Eye (tissue), 1 donor: ENCODE measurements around the gene PRKCD.

Experiments
- DNase-seq: peaks from one replicate; pipeline ENCODE4 v3.0.0-alpha.2; 2015

PRKCD gene

DNA sequence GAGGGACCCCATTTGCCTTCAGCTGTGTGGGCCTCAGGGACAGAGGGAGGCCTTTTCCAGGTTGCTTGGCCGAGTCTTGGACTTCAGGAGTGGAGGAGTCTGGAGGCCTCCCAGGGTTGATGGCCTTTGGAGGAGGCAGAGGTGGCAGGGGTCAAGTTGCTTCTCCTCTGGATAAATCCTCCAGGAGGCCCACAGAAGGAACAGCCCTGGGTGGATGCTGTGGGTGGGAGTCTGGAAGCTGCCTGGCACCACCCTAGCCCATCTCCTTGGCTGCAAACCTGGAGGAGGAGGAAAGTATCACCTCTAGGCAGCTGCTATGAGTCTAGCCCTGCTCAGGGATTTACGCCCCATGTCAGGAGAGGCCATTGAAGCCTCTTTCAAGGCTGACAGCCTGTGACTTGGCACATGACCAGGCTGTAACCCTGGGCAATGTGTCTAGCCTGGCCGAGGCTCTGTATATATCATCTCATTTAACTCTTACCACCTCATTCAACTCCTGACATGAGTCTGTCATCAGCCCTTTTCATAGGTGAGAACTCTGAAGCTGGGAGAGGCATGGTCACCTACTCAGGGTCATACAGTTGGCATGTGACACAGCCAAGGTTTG lies 2.9 kb upstream of the PRKCD start:
- DNase-seq, result no peak

DNA sequence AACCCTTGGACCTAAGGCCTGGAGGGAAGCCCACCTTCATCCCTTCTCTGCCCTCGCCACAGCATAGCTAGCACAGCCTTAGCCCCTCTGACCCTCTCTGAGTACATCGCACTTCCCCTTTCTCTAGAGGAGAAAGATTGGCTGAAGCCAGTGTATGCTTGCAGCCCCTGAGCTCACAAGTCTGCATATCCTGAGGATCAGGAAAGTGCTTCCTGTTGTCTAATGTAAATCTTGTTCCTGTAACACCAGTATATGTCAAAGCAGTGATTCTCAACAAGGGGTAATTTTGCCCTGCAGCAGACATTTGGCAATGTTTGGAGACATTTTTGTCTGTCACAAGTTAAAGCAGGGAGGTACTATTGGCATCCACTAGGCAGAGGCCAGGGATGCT lies 2.2 kb upstream of the PRKCD start:
- DNase-seq, result no peak

DNA sequence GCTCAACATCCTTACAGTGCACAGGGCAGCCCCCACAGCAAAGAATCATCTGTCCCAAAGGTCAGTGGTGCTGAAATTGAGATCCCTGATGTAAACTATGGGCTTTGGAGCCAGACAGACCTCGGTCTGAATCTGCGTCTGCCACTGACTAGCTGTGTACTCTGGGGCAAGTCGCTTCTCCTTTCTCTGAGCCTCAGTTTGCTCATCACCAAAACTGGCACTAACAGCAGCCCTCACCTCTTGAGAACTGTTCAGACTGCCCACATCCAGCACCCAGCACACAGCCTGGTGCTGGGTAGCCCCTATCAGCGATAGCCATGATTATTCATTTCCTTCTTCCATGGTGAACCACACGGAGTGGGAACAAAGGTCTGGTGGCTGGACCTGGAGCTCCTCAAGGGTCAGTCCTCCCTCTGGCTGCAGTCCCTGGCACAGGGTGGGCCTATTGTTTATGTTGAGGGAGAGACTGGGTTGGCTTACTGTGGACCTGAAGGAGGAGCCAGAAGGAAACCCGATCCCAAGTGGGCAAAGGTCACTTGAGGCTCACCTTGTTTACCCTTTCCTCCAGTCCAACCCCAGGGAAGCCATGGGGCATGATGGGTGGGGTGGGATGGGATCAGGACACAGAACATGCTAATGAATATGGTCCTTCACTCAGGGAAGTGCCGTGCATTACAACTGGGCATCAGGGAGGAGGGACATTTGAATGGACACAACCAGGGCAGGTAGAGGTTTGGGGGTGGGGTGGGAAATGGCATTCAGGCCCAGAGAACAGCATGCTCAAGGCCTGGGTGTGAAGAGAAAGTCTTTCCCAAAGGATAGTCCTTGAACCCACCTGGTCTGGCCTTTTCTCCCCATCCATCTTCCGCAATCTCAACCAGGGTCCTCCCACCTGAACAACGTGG lies 1.6 kb upstream of the PRKCD start:
- DNase-seq, result peak; percentile 7

DNA sequence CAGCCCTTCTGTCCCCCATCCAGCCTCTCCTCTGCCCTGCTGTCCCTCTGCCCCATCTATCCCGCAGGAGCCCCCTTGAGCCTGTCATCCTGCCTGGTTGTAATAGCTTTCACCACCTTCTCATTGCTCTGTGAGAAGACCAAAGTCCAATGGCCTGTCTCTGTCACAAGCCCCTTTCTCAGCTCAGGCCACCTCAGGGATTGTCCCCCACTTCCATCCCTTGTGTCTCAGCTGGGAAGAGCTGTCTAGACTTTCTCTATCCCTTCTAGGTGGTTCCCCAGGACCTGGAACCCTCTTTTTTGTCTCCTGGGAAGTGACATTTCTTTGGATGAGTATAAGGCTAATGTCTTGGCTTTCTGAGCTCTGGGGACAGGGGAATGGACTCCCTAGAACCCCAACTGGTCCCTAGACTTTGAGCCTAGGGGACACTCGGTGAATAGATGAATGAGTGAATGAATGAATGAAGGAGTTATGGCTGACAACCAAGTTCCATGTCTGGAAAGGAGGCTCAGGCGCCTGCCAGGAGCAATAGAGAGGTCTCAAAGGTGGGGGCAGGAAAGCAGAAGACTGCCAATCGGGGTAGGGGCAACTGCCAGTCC lies 849 bp upstream of the PRKCD start:
- no peak for DNase-seq

DNA sequence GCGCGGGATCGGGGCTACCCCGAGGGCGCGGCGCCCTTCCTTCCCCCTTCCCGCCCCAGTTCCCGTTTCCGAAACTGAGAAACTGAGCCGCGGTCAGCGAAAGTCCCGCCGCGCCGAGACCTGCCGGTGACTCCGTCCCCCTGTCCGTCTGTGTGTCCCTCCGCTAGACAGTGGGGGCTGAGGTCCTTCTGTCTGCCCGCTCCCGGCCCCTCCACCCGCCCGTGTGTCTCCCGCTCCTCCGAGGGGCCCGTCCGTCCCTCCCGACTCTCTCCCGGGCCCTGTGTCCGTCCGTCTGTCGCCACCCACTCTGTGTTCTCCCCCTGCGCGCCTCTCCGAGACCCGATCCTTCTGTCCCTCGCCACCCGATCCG lies 426 bp downstream of the PRKCD start:
- peak; percentile 62 for DNase-seq

DNA sequence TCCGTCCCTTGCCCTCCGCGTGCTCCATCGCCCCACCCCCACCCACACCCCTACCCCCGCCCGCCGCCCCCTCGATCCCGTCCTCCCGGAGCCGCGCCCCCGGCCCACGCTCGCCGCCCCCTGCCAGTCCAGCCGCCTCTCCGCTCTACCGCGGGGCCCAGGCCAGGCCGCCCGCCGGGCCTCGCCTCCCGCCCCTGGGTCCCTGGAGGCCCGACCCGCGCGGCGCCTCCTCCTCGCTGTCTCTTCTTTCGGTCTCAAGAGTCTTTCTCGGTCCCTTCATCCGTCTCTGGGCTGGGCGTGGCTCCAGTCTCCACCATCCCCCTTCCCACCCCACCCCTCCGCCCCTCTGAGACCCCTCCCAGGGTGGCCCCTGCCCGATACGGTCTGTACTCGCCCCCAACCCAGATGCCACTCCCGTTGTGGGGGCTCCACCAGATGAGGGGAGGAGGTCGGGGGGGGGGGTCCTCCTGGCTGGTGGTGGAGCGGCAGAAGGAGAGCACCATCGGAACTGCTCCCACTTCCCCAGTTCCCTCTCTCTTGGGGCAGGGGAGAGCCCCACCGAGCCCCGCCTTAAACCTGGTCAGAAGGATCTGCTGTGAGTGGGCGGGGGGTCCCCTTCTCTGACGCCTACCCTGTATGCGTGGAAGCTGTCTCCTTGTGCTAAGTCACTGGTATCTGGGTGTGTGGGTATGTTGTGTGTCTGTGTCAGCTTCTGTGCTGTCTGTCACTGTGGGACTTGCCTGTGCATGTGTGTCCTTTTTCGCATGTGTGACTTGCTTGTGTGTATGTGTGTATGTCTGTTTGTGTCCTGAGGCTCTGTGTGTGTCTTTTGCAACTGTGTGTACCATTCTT lies 1.0 kb downstream of the PRKCD start:
- peak; percentile 59 for DNase-seq

DNA sequence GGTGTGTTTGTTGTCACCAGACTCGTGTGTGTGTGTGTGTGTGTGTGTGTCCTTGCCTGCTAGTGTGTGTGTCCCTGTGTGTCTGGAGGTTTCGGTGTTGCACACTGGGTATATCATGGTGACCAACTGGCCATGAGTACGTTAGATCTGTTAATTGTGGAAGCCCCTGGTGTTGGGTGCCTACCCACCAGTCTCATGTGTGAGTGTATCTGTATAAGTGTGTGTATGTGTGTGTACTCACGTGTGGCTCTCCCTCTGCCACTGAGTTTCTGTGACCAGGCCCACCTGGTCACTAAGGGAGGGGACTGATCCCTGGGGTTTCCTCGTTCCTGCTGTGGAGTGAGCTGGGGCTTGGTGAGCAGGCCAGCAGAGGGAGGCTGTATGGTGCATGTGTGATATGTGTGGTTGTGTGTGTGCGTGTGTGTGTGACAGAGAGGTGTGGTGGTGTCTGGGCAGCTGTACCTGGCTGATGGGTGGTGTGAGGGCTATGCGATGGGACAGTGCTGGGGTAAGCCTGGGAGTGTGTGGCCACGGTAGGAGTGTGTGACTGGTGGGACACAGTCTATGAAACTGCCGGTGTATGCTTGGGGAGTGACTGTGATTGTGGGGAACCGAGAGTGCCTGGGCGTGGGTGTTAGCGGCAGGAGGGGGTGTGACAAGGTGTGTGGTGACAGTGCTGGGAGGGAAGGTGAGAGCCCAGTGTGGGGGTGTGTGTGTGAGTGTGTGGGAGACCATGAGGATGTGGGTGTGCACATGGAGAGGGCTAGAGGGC lies 1.8 kb downstream of the PRKCD start:
- peak; percentile 15 for DNase-seq

DNA sequence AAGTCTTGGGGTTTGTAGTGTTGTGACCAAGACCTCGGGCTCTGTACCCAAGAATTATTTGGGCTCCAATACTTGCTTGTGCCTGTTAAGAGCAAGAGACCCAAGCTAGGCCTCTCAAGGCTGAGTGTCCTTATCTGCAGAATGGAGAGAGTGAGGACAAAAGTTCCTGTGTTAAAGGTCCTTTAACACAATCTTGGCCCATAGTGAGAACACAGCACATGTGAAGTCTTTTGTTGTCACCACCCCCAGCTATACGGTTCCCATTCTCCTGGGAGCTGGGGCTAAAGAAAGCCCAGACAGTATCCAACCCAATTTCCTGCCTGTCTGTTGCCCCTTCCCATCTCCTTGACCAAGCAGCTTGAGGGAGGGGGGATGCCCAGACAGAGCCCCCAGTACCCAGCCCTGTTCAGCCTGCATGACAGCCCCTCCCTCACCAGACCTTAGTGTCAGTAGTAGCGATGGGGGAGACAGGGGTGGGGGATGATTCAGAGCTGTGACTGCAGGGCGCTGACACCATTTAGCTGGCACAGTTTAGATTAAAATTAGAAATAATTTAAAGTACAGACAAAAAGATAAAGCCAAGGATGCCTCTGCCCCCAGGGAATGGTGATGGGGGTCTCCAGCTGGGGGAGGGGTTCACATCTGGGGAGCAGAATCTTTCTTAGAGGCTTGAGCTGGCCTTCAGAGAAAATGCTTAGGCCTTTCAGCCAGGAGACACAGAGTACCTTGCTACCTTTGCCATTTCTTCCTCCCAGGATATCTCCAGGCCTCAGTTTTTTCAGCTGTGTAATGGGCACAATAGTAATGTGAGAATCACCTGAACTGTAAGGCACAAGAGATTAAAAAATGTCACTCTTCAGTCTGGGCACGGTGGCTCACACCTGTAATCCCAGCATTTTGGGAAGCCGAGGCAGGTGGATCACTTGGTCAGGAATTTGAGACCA lies 2.7 kb downstream of the PRKCD start:
- peak; percentile 15 for DNase-seq

DNA sequence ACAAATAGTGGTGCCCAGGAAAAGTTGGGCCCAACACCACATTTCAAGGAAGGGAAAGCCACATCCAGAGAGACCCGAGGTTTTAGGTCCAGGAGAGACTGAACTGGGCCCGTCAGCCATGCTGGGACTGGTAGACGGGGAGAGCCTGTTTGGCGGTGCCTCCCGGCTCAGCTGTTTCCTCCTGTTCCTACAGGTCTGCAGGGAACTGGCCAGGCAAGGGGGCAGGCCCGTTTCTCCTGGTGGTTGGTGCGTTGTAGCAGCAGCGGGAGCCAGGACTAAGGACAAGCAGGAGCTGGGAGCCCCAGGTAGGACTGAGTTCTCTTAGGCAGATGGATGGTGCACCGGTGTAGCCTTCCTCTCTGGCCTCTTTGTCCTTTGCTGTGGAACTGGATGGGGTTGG lies 3.9 kb downstream of the PRKCD start:
- DNase-seq, result no peak

DNA sequence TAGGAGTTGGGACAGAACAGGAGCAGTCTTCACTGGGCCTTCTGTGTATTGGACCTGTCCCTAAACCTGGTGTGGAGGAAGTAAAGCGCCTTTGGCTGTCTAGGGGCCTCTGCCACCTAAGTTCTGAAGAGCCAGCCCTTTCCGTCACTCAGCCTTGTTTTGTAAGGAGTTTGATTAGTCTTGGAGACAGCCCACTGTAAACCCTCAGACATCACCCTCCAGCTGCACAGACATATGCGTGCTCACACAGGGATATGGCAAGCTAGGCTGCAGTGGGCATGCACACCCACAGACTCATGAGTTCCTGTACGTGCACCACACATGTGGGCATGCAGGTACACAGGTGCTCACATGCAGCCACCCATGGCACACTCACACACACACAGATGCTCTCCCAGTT lies 5.2 kb downstream of the PRKCD start:
- DNase-seq, result no peak

DNA sequence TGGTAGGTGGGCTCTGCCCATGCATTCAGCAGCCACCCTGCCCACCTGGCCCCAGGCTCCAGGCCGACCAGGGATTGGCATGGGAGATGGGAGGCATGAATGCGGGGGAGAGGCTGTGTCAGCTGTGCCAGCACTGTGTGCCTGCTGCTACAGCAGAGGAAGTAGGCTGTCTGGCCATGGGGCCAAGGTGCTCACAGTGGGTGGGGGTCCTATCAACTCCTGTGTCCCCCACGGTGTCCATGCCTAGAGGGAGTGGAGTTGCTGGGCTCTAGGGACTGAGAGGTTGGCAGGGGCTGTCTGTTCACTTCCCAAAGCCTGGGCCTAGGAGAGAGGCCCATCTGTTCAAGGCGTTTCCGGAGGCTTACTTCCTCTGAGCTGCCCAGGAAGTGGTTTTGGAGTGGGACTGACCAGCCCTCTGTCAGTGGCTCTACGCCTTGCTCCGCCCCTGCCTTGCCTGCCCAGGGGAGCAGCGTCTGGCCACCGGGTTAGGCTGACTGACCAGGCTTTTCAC lies 5.8 kb downstream of the PRKCD start:
- peak; percentile 5 for DNase-seq

DNA sequence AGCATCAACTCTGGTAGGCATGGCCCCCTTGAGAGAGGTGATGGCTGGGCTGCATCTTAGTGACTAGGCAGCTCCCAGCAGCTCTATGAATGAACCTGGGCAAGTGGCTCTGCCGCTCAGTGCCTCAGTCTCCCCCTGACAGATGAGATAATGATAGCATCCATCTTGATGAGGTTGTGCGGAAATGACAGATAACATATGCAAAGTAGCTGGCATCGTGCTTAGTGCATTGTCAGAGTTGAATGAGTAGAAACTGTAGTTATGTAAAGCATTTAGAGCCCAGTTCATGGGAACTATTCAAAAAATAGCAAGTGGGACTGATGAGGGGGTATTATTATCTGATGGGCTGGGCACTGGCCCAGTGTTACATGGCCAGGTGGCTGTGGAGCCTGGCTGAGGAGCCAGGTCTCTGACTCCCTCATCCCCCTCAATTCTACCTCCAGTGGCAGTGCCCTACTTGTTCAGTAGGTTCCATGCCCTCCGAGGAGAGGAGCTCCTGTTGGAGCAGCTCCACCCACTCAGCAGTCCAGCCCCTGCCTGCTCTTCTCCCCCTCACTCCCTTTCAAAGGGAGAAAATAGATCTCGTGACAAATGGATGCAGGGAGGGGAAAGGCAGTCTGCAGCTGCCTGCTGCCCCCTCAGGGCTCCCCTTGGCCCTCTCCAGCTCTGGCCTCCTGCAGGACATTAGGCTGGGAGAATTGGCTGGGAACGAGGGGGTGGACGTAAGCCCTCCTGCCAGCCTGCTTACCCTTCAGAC lies 6.6 kb downstream of the PRKCD start:
- peak; percentile 25 for DNase-seq

DNA sequence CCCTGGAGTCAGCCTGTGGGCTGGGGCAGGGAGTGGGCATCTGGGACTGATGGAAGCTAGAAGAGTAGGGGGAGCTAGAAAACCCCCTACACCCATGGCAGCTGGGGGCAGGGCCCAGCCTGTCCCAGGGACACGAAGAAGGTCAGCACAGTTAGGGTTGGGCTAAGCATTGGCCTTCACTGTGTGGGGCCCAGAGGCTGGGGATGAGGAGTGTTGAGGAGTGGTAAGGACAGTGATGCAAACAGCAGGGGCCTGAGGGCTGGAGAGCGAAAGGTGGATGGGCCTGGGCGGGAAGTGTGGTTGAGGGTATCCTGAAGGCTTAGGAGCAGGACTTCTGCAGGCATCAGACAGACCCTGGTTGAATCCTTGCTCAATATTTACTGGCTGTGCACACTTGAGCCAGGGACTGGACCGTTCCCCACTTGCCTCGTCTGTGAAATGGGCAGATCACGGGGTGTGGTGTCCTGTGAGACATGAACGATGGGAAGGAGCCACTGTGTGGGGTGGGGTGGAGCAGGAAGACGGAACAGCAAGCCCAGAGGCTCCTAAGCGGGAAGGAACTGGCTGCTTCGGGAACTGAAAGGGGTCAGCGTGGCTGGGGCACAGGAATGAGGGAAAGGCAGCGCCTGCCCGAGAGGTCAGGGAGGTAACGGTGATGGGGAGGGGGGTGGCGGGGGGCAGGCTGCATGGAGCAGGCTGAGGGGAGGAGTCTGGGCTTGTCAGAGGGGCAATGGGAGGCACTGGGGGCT lies 7.3 kb downstream of the PRKCD start:
- peak; percentile 7 for DNase-seq

DNA sequence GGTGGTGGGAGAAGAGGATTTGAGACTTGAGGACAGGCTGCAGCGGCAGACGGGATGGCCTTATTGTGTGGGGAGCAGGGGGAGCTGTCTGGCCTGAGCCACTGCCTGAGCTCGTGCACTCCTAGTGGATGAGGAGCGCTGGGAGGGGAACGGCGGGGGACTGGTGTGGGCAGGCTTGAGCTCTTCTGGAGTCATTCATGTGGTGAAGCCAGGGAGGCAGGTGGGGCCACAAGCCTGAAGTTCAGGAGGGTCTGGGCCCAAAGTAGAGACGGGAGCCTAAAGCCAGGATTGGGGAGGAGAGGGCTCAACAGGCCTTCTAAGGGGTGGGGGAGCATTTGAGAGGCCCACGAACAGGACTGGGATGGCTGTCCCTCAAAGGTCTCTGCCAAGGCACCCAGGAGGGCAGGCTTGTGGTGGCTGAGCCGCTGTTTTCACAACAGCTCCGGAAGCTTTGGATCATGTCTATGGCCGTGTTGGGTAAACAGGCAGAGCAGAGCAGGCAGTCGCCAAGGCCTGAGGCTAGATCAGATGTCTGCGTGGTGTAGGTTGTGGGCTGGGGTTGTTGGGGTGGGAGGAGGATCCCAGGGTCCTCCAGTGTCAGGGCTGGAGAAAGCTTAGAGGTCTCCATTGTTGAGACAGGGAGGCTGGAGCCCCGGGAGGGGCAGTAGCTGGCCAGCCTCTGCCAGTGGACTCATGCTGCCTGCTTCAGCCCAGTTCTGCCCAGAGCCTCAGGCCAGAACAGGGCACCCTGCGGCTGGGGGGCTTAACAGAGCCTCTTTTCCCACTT lies 8.2 kb downstream of the PRKCD start:
- DNase-seq, result peak; percentile 48

DNA sequence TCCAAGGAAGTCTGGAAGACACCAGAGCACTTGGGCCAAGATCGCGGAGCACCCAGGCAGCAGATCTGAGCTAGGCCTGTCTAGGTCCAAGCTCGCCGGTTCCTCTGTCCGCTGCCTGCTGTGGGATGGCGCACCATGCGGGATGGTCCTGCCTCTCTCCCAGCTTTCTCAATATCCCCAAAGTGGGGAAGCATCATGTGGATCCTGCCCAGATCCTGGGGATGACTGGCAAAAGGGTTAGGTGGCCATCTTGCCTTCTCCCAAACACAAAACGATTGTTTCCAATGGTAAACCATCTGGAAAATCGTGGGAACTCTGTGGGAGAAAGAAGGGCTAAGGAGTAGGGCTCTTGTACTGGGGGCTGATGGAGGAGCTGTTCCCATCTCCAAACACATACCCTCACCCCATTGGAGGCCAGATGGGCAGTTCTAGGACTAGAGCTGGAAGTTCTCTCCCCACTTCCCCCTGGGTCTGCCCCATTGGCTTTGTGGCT lies 8.9 kb downstream of the PRKCD start:
- no peak for DNase-seq

DNA sequence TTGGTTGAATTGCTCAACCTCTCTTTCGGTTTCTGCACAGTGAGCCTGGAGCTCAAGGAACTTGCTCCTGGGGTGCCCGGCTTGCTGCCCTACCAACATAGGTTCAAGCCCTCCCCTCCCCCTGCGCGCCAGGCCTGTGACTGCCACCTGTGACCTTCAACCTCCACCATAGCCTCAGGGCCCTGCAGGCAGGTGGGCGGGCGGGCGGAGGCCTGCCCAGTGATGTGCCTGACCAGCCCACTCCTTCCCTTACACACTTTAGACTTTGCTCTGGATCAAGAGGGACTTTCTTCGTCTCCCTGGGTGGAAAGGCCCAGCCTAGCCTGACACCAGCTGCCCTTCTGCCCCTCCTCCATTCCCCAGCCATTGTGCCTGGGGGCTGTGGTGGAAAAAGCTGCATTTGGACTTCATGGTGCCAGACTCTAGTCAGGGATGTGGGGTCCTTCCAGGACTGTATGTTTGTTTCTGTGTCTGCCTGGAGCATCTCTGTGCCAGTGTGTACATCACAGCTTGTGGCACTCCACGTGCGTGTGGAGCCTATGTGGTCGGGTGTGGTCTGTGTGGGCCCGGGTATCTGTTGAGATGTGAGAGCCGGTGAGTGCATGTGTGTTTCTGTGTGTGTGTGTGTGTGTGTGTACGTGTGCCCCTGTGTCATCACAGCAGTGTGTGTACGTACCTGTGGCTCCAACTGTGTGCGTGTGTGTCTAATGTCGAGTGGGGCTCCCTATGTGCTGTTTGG lies 9.5 kb downstream of the PRKCD start:
- no peak for DNase-seq

DNA sequence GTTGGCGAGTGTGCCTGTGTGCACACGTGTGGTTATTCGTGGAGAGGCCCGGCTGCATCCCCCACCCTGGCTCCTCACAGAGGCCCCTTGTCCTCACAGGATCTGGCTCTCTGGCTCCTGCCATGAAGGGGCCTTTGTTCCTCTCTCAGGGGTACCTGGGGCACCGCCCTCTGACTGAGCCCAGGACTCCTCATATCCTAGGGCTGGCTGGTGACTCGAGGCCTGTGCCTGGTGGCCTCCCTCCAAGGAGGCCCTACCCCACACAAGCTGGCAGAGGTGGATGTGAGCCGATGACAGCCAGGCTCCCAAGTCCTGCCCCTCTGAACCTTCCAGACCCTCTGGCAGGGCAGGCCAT lies 10.0 kb downstream of the PRKCD start:
- DNase-seq, result peak; percentile 10
